ENCODE data around the gene HTR3A.

HTR3A gene

DNA sequence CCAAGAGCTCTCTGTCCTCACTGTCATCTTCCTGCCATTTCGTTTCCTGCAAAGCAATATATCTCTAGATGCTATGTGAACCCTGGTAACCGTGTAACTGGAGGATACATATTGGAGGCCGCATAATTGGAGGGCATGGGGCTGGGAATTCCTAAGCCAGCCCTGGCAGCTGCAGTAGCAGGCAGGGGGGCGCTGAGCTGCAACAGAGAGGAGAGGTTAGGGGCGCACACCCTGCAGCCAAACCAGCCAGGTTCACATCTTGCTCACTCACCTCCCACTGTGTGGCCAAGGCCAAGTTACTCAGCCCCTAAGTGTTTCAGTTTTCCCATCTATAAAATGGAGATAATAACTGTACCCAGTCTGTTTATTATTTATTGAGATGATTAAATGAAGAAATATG is 44.7 kb downstream of the HTR3A start:
- DNase-seq: no peak

DNA sequence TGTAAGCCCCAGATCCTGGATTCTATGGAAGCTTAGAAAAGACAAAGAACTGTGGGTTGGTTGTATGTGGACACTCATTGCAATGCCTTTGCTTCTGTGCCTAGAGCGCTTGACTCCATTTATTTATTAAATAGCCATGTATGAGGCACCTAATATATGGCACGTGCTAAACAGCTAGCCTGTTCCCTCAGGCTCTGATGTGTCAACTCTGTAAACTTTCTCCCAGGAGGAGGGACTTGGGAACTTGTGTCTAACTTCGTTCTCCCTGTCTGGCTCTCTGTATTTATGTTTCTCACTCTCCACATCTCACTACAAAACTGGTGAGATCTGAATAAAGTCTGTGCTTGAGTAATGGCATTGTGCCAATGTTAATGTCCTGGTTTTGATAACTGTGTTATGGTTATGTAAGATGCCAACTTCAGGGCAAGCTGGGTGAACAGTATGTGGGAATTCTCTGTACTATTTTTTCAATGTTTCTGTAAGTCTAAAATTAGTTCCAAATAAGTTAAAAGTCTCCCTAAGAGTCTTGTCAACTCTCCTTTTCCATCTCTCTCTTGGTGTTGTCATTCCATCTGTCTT is 50.5 kb downstream of the HTR3A start:
- no peak for DNase-seq

DNA sequence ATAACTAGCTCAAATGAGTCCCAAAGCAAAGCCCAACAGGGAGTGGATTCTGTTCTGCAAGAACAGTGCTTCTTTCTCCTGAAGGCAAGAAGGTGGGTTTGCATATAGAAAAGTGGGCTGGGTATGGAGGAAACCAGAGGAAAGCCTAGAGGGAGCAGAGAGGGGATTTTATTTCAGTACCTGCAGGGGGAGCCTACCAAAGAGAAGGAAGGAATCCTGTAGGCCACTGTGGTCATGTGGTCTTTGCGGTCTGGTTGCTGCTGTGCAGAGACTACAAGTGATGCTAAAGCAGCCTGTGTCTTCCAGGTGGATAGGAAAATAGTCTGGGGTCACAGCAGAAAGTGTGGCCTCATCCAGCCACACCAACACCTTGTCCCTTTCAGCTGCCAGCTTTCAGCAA is 51.4 kb downstream of the HTR3A start:
- DNase-seq: no peak

DNA sequence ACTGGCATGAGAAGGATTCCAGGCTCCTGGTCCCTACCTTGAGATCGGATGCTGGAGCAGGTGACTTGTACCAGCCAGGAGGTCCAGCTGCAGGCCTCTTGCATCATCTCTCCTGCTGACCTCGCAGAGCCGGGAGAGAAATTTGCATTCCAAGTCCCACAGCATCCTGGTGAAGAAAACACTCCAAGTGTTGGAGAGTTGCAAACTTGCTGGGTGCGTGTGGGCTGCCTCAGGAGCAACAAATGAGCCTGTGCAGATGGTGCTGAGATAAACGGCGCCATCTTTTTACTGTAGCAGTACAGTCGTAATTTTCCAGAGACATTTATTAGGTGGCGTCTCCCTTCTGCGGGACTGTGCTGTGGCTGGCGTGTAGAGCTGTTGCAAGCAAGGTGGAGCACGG is 52.5 kb downstream of the HTR3A start:
- DNase-seq: no peak

DNA sequence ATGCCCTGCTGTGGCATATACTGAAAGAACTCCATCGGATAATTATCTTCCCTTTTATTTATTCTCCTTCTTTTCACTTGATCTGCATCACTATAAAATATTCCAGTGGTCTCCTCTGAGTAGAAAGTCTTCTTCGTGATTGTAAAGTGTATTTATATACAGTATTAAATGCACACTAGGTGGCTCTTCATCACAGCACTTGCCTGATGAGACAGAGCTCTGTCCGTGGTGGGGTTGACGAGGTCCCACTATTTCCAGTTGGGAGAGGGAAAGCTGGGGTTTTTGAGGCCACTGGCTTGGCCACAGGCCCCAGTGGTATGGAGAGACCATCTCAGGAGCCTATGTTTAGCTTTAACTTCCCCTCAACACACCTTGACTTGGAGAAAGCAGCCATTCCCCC is 53.0 kb downstream of the HTR3A start:
- DNase-seq: no peak

DNA sequence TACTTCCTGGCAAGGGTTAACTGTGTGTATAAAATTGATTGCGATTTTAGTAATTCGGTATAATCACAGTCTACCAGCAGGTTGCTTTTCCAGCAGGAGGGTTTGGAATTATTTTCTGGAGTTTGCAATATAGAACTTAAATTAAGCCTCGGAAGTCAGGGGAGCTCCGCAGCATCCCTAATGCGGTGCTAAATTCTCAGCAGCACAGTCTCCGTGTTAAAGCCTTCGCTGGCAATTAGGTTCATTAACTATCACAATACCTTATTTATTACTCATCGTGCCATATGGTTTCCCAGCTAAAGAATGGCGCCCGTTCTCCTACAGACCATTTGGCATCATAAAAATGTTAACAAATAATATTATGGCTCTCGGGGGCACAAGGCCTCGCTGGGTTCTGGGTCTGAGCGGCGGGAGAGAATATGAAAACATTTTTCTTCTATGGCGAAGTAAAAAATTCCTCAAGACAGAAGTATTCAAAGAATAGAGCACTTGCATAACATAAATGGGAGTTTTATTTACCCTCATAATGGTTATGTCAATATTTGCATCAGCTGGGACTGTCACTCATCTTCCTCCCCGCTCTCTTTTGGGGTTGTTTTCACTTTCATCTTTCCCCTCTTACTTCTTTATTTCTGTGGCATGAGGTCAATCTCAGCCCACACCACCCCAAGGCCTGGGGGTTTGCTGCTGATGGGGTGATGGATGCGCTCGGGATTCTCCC is 56.5 kb downstream of the HTR3A start:
- no peak for DNase-seq

DNA sequence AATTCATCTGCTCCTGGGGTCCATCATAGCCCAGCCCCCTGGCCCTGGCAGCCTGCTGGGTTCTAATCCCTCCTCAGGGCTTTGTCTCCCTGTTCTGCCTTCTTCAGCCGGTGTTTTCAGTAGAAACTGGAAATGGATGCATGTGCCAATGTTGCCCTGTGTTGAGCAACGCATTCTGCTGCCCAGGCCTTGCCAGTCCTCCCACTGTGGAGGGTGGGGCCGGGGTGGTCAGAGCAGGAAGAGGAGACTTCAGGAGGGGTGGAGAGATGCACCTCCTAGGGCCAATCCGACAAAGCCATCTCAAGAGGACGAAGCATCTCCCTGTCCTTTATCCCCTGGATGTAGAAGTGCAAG is 57.0 kb downstream of the HTR3A start:
- no peak for DNase-seq

DNA sequence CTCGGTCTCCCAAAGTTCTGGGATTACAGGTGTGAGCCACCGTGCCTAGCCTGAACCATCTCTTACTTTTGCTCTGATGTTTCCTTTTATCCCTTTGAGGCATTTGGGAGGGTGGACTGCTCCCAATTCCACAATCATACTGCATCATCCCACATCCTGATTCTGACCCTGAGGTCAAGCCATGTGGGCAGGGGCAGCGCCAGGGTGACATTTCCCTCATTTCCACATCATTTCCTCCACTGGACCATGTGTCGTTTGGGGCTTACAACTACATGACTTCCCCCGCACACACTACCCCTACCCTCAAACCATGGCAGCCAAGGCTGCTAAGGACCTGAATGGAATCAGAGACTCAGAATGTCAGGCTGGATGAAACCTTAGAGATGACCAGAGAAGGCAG is 58.2 kb downstream of the HTR3A start:
- DNase-seq: no peak

DNA sequence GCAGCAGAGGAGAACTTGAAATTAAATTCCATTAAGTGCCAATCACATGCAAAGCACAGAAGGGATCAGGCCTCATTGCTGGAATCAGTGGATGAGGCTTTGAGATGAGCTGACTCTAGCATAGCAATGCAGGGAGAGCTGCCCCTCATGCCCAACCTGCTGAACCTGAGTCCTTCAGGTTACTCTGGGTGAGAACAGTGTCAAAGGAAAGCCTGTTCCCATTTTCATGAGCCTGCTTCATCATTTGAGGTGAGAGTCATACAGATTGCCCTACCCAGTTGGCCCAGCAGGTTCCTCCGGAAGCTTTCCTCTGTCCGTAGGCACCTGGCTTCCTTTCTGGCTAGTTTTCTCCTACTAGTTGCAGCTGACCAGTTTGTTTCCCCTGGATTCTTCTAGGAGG is 58.7 kb downstream of the HTR3A start:
- DNase-seq: no peak

DNA sequence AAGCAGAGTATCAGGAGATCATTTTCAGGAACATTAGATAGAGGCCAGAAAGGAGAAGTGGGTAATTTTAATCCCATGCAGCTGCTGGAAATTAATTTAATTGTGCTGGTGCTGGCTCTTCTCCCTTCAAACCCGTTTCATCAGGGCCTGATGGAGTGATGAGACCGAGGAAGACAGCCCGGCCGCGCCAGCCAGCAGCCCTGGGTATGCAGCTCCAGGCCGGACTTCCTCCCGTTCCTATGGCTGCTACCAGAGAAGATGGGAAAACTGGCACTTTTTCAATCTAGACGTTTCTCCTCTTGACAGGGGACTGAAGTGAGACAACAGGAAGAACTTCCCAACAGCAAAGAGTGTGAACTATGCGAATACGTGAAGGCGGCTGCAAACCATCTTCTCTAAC is 60.0 kb downstream of the HTR3A start:
- DNase-seq: no peak

DNA sequence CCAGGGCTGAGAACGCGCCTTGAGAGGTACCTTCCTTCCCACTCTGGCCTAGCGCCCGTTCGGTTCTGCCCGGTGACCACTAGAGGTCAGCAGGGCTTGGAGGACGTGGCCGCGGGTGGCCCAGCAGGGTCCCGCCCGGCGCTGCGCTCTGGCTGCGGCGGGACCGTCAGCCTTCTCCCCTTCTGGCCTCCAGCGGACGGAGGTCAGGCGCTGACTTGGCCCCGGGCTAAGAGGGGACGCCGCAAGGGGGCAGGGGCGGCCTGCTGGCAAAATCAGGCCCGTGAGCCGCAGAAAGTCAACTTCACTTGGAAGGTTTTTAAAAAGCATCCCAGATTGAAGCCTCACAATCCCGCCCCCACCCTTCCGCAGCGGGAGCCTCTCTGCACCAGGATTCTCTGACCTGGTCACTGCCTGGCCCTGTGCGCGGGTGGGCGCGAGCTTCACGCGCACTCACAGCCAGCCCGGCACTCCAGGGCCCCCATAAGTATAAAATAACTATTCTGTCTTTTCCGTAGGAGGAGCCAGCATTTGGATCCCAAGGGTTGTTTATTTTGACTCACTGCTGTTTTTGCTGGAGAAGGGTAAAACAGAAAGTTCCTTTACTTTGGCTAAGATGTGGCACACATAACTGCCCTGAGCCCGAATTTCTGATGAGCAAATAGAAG is 61.4 kb downstream of the HTR3A start:
- DNase-seq: peak; percentile 50

DNA sequence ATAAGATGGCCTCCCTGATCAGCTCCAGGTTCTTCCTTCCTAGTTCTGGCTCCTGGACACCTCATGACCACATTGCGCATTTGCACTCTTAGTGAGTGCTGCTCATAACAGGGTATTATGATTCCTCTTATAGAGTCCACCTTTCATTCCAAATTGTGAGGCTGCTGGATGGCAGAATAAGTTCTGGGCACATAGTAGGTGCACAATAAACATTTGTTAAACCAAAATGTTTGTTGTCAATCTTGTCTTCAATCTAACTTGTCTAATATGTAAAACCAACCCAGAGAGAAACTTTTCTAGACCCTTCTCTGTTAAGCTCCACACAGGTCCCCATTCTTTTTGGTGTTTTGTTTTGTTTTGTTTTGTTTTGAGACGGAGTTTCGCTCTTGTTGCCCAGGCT is 62.0 kb downstream of the HTR3A start:
- DNase-seq: no peak

DNA sequence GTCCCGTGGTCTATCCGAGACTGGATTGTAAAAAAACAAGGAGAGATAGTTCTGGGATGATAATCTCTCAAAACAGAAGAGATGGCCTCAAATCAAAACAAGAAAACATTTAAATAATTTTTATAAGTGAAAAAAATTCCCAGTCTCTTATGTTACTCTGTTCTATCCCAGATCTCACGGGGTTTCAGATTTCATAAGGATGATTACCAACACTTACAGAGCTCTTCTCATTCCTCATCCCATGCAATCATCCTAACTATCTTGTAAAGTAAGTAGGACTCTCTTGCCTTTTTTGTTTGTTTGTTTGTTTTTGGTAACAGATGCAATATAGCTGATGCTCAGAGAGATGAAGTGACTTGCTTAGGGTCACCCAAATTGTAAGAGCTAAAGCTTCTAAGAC is 64.6 kb downstream of the HTR3A start:
- DNase-seq: no peak

All from fibroblast of skin of back (primary cell).